HG03469 (cell line): ENCODE results near the gene HTR1B.

ENCODE experiments used
- ATAC-seq: cut with Tn5 transposase; IDR thresholded peaks from one replicate; pipeline ENCODE4 v1.9.1; 2021; ENCODE audit warnings: mild to moderate bottlenecking, moderate library complexity, moderate number of reproducible peaks; ENCODE audit not compliant: unreplicated experiment

Gene HTR1B

DNA sequence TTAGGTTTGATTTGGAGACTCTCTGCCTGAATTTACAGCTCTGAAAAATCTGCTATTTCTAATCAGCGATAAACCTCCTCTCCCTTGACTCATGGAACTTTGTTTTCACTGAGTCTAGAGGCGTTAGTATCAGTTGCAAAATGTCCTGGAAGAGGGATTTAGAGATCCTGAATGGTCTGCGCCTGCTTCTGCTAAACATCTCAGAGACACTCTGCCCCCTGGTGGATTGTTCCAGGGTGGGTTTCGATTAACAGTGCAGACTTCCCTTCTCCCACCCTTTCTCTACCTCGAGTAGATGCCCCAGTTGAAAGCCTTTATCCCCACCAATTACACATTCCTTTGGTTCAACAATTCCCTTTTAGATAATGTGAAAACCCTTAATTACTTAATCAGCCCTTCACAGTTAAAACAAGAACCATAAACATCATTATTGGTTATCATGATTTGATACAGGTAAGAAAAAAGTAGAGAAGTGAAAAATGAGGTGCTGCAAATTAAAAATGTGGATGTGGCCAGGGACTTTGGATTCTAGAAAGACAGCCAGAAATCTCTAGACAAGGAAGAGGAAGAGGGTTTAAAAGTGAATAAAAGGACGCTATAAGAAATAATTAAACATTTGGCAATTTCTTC, 5.5 kb downstream of the HTR1B start:
- ATAC-seq, result peak; percentile 68

DNA sequence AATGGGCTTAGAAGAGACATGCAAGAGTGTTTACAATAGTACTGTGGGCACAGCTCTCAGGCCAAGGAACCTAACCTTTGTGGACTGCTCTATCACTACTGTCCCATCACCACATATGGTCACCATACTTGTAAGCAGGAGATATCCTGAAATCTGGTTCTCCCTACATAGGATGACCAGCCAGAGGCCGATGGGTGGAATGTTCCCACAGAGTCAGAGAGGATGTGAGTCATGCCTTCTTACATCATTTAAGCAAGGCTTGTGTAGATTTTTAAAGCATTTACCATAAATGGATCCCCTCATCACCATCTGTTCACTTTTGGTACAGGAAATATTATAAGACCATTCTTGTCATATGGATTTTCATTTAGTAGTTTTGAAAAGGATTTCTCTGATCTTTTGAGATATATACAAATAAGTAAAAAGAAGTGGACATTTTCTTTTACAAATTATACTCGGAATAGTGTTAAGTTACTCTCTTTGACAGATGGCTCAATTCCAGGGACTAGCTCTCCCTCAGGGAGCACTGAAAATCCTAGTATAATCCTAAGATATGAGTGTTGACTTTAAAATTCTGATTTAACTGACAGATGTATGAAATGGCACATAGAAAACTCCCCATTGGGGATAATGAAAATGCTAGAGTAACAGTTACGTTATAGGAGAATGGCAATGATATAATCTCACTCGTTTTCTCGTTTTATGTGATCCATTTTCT, 6.6 kb downstream of the HTR1B start:
- no peak for ATAC-seq

DNA sequence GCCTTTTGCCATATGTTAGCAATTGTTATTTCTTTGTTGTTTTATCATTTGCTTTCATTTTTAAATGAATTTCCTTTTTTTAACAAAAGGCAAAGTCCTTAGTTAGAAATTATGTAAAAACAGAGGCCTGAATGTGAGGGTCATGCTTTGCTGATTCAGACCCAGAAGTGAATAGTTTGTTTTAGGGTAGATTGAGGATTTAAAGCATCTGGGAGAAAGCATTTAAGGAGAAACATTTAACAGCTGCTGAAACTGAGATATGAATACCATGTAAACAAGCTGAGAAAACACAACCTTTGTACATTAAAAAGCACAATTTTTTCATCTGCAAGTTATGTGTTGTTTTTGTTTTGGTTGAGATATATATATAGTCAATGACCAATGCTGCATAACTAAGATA, 8.0 kb downstream of the HTR1B start:
- no peak for ATAC-seq

DNA sequence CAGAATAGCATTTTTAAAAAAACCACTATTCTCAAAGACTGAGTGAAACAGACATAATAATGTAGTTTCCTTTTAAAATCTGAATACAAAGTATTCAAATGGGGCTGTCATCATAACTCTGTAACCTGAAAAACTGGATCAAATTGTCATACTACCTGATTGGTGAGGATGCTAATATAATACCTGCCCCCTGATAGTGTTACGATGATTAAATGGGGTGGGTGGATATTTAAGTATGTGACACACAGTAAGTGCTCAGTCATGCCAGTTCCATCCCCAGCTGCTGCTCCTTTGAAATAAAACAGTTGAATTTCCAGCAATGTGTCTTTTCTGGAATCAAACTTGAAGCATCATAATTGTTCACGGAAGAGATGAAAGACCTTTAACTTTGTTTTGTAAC, 8.9 kb downstream of the HTR1B start:
- no peak for ATAC-seq

DNA sequence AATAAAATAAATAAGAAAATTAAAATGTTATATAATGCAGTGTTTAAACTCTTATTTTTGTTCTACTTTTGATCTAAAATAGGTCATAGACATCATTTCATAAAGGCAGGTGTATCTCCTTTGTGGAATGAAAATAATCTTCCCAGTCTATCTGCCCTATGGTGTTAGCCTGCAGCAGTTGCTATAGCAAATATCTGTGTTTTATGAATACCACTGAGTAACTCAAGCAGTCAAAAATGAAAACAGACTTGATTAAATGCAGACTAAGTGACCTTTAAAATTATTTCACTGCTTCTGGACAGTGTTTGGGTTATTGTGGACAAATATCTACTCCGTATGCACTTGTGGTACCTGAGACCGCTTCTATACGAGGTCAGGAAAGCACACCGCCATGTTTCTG, 11.8 kb downstream of the HTR1B start:
- ATAC-seq, result no peak

DNA sequence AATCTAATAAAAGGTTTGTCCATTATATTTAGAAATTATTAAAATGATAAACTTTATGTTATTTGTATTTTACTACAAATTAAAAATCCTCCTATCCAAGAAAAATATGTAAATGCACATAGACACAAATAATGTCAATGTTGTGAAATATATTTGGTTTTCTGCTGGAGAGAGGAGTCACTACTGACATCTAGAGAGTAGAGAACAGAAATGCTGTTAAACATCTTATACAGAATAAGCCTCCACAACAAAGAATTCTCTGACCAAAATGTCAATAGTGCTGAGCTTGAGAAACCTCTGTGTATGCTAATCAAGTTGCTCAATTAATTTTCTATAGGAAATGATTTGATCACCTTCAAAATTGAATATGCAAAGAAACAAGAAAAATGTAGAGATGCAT, 12.4 kb downstream of the HTR1B start:
- ATAC-seq, result no peak

DNA sequence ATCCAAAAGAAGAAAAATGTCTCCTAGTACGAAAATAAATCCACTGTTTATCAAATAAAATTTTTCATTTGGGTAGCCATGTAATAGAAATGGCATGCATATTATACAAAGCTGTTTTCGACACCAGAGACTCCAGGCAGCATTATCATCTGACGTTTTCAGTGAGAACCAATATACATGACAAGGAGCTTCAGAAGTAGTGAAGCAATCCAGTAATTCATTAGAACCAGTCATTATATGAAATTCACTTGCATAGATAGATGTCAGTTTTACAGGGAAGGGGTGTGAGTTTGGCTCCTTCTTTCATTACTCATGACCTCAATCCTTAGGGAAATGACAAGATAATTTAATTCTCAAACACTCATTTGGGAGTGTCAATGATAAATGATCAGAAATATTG, 14.7 kb downstream of the HTR1B start:
- ATAC-seq, result no peak

DNA sequence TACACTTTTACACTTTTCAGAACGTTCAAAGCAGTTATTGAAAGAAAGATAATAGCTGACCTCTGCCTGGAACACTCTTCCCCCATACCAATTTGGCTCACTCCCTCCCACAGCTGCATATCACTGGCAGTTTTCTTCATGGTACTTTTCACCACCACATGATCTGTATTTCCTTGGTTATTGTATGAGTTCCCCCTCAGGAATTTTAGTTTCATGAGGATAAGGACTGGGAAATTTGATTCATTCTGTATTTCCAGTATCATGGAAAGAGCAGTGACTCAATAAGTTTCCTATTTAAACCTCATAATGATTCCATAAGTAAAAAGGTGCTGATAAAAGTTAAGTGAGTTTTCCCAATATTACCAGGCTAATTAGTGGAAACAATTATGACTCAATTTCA, 16.0 kb downstream of the HTR1B start:
- no peak for ATAC-seq

DNA sequence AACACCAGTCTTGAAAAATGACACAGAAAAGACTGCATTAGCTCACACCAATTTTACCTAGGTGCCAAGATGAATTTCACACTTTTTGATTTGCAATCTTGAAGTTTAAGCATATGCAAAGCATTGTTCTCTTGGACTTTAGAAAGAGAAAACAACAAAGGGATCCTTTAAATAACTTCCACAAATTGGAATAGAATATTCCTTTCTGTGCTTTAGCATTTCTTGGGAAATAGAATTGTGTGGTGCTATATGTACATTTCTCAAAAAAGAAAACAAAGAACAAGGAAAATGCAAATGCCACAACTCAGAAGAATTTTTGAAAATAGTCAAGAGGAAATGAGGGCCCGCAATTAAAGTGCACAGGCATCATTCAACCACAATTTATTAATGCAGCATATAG, 17.0 kb downstream of the HTR1B start:
- no peak for ATAC-seq

DNA sequence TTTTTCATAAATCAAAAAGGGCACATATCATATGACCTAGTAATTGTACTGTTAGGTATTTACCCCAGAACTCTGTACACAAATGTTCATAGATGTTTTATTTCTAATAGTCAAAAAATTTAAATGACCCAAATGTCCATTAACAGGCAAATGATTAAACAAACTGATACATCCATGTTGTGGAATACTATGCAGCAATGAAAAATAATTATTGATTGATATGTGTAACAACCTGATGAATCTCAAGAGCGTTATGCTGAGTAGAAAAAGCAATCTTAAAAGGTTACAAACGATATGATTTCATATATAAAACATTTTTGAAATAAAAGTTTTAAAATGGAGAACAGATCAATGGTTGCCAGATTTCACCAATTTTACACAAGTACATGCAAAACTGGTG, 18.1 kb downstream of the HTR1B start:
- ATAC-seq, result no peak

DNA sequence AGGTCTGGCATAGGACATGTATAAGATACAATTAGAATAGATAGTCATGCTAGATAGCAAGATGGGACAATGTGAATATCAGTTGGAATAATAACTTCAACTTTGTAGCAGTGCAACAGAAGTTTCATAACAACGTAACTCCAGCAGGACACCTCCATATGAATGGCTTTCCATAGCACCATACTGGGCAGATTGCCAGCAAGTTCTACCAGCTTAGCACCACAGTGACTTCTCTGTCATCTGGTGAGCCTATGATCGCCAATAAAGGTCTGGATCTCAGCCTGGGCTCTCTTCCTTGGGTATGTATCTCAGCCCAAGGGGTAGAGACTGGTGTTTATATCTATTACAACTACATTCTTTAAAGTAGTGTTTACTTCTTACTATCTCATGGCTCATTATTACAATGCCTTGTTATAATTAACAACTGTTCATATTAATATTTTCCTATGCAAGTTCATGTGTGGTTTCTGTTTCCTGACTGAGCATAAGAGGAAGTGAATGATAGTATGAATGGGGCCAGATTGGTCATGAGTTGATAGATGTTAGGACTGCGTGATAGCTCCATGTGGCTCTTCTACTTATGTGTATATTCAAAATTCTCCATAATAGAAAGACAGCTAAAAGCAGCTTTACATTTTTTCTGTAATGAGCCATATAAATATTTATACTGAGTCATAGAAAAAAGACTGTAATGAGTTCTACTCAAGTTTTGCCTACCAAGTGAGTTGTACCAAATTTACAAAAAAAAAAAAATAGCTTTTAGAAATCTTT, 22.9 kb downstream of the HTR1B start:
- ATAC-seq, result no peak

DNA sequence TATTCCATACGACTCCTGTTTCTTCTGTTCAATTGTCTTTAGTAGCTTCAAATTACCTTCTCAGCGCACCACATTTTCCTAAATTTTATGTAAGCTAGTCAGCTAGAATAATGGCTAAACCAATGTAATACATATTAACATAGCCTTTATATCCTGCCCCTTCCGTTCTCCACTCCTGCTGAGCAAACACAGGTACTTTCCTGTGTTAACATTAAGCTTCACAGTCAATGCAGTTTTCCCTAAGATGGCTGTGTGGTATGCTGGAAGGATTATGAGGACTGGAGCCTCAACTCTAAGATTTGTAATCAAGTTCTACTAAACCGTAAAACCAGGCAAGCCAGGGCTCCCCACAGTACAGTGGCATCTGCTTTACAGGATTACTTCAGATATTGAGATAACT, 29.4 kb downstream of the HTR1B start:
- ATAC-seq, result no peak

DNA sequence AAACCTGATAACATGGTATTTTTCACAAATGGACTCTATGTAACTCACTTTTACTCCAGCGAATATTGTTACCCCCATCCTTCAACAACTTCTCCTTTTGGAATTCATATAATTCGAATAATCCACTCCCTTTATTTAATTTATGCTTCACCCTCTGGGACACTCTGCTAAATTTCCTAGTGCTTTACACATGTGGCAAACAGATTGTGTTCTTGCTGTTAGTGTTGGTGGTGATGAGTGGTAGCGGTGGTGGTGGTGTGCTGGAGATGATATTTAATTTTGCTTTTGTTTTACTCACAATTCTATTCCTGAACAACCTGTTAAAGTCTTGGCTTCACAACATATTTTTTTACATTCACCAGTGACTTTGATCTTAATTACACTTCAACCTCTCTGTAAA, 32.8 kb downstream of the HTR1B start:
- ATAC-seq, result no peak

DNA sequence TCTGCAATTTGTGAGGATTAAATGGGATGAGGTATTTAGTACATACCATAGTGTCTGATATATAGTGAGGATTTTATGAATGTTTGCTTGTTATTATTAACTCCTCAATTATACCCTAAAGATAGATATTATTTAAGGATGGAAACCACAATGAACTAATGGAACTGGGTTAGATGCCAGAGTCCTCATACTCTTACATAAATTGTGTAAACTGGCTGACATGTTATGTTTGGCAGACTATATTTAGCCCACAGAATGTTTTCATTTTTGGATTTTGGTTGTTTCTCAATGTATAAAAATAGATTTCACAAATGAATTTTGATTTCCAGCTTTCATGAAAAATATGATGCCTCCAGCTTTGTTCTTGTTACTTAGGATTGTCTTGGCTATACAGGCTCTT, 37.6 kb downstream of the HTR1B start:
- ATAC-seq, result no peak

DNA sequence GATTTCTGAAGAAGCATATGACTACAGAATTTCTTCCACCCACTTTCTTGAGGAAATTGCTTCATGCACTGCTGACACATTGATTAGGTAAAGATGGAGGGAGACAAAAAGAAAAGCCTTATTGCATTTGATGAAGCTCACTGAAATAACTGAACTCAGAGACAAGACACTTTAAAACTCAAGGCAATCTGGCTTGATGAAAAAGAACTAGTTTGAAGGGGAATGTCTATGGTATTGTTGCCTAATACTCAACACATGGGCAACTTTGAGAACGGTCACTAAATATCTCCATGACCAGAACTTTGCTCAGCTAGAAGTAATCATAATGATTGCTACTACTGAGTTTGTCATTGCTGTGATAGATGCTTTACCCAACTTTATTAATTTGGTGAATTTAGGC, 38.1 kb downstream of the HTR1B start:
- no peak for ATAC-seq

DNA sequence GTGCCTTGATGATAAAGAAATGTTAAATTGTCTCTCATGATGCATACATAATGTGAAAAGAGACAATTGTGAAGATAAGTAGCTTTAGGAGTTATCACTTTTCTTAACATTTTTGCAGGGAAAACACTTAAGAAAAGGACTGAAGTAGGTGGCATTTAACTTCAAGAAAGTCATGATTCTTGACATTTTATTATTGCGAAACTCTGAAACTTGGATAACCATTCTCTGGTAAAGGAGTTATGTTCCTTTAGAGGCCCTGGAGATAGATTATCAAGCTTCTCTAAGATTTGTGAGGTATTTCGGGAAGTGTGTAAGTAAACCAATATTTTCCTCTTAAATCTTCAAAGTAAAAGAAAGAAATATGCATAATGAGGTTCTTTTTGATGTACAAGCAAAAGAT, 38.5 kb downstream of the HTR1B start:
- ATAC-seq, result no peak

DNA sequence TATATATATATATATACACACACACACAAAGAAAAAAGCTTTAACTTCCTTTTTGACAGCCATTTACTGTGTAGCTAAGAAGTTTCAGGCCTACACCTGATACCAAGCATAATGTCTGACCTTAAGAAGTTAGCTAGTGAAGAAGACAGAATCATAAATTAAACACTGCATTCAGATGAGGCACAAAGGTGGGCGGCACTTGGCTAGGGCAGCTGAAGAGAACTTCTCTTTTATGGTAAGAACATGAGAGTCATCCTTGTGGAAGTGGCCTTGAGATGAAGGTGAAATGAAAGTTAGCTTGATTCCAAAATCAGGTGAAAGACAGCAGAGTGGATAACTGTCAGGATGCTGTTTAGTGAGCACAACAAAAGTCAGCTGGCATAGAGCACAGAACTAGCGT, 46.5 kb downstream of the HTR1B start:
- ATAC-seq, result no peak

DNA sequence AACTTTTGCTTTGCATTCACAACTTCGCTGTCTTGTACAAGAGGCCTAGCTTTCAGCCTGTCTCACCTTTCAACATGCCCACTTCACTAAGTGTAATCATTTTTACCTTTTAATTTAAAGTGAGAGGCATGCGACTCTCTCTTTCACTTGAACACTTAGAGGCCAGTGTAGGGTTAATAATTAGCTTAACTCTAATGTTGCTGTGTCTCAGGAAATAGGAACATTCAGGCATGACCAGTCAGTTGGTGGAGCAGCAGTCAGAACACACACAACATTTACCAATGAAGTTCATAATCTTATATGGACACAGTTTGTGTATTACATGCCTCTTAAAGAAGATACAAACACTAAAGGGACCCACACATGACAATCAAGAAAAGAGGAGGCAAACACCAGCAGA, 47.6 kb downstream of the HTR1B start:
- ATAC-seq, result no peak
